C4-2B (cell line): ENCODE measurements around the gene NLRP9.

Source experiments
- H3K27ac ChIP-seq: fragments of 450-650 bp; 2 replicates; pipeline ENCODE4 v1.5.1; 2017
- CTCF ChIP-seq: fragments of 450-650 bp; conservative IDR thresholded peaks from 2 replicates; pipeline ENCODE4 v1.5.1; 2017; ENCODE audit warnings: mild to moderate bottlenecking
- ZFX ChIP-seq: fragments of 450-650 bp; IDR thresholded peaks from 2 replicates; pipeline ENCODE4 v1.6.1; 2017

NLRP9 gene

GRCh38 chr19:55683449-55684261, 54.5 kb downstream of the NLRP9 start:
- TF ChIP-seq ZFX, result no peak
- no peak for TF ChIP-seq CTCF
- H3K27ac ChIP-seq, result peak overlapping the region; percentile 75

- no peak for TF ChIP-seq CTCF
- no peak overlapping the region for H3K27ac ChIP-seq
Observed at GRCh38 chr19:55681131-55682092, 56.8 kb downstream of the NLRP9 start.

GRCh38 chr19:55680339-55681130, 57.7 kb downstream of the NLRP9 start:
- TF ChIP-seq ZFX (no peak), CTCF (no peak)
- H3K27ac ChIP-seq, result no peak overlapping the region

GRCh38 chr19:55679343-55680257, 58.6 kb downstream of the NLRP9 start:
- TF ChIP-seq ZFX (no peak), CTCF (no peak)
- no peak overlapping the region for H3K27ac ChIP-seq

- H3K27ac ChIP-seq, result peak overlapping the region; percentile 80
Observed at GRCh38 chr19:55678121-55678671, 60.0 kb downstream of the NLRP9 start.

More at GRCh38 chr19:55678121-55678671, 60.0 kb downstream of the NLRP9 start:
- TF ChIP-seq CTCF (no peak), ZFX (no peak)
